ENCODE results near the gene WNT16.
"Not testable (repeated sequence)": the region's sequence is repeated elsewhere in the genome, so short reads cannot be mapped to it uniquely, and the experiment has no call there.

Gene WNT16

GRCh38 chr7:121328508-121329190, at the start of gene WNT16:
TSS of gene WNT16 (plus strand) at chr7:121329000. CDS start at chr7:121329293, 293 bp downstream.
- no peak for DNase-seq (ENCODE audit: low read depth in 1 of 2, low spot score in 1 of 2)

- no peak for DNase-seq (ENCODE audit: low read depth in 1 of 2, low spot score in 1 of 2)
Observed at GRCh38 chr7:121279060-121279620, 49.7 kb upstream of the WNT16 start.

GRCh38 chr7:121279822-121280221, 49.0 kb upstream of the WNT16 start:
- no peak for DNase-seq (ENCODE audit: low read depth in 1 of 2, low spot score in 1 of 2)

- DNase-seq (ENCODE audit: low read depth in 1 of 2, low spot score in 1 of 2) = no peak
Observed at GRCh38 chr7:121280656-121281055, 48.1 kb upstream of the WNT16 start.

GRCh38 chr7:121282129-121282528, 46.7 kb upstream of the WNT16 start:
- no peak for DNase-seq (ENCODE audit: low read depth in 1 of 2, low spot score in 1 of 2)

- DNase-seq (ENCODE audit: low read depth in 1 of 2, low spot score in 1 of 2) = no peak
Observed at GRCh38 chr7:121285066-121285667, 43.6 kb upstream of the WNT16 start.

GRCh38 chr7:121286186-121286585, 42.6 kb upstream of the WNT16 start:
- DNase-seq (ENCODE audit: low read depth in 1 of 2, low spot score in 1 of 2) = no peak

GRCh38 chr7:121286742-121287734, 41.8 kb upstream of the WNT16 start:
- DNase-seq (ENCODE audit: low read depth in 1 of 2, low spot score in 1 of 2) = no peak

- no peak for DNase-seq (ENCODE audit: low read depth in 1 of 2, low spot score in 1 of 2)
Observed at GRCh38 chr7:121288894-121289293, 39.9 kb upstream of the WNT16 start.

- DNase-seq (ENCODE audit: low read depth in 1 of 2, low spot score in 1 of 2) = not testable (repeated sequence)
Observed at GRCh38 chr7:121289930-121290329, 38.9 kb upstream of the WNT16 start.

- DNase-seq (ENCODE audit: low read depth in 1 of 2, low spot score in 1 of 2) = no peak
Observed at GRCh38 chr7:121294448-121294992, 34.3 kb upstream of the WNT16 start.

GRCh38 chr7:121297843-121298242, 31.0 kb upstream of the WNT16 start:
- no peak for DNase-seq (ENCODE audit: low read depth in 1 of 2, low spot score in 1 of 2)

- no peak for DNase-seq (ENCODE audit: low read depth in 1 of 2, low spot score in 1 of 2)
Observed at GRCh38 chr7:121298831-121299239, 30.0 kb upstream of the WNT16 start.

GRCh38 chr7:121300685-121301420, 27.9 kb upstream of the WNT16 start:
- no peak for DNase-seq (ENCODE audit: low read depth in 1 of 2, low spot score in 1 of 2)

- no peak for DNase-seq (ENCODE audit: low read depth in 1 of 2, low spot score in 1 of 2)
Observed at GRCh38 chr7:121301446-121302213, 27.2 kb upstream of the WNT16 start.

- DNase-seq (ENCODE audit: low read depth in 1 of 2, low spot score in 1 of 2) = no peak
Observed at GRCh38 chr7:121302214-121302745, 26.5 kb upstream of the WNT16 start.

GRCh38 chr7:121303422-121304101, 25.2 kb upstream of the WNT16 start:
- no peak for DNase-seq (ENCODE audit: low read depth in 1 of 2, low spot score in 1 of 2)

GRCh38 chr7:121304102-121304658, 24.6 kb upstream of the WNT16 start:
- DNase-seq (ENCODE audit: low read depth in 1 of 2, low spot score in 1 of 2) = no peak
